Measurements from ENCODE around the gene PCDHGB5. TPM values are rescaled to one million over a fixed set of nuclear protein-coding genes. Genes with fewer than 3 reads are reported as not detected.

The PCDHGB5 gene
- total RNA-seq, 4 donors from 2014 or later, result 9.9 to 22.4 (median 16.2) TPM

GRCh38 chr5:141362719-141363118 is 35.0 kb upstream of the PCDHGB5 start:
- Histone ChIP-seq H3K36me3 (peaks cover 0 to 33% (median 0%) of the 10 kb centered on the region in 3 donors), H3K9me3 (peaks cover 0 to 99% (median 54%) of the 10 kb centered on the region in 4 donors)

GRCh38 chr5:141363952-141364660 is 33.6 kb upstream of the PCDHGB5 start, which contains the start of gene PCDHGA5:
Gene PCDHGA5, plus strand, starts transcription at chr5:141364162. Its CDS starts 169 bp downstream, at chr5:141364331.
- Histone ChIP-seq H3K36me3 (peaks cover 0 to 29% (median 0%) of the 10 kb centered on the region in 3 donors), H3K27ac (no peak within 1 kb of the TSS), H3K27me3 (no peaks in the 10 kb centered on the region), H3K9me3 (peaks cover 0 to 99% (median 47%) of the 10 kb centered on the region in 4 donors), H3K4me1 (no peaks in the 10 kb centered on the region), H3K4me3 (peak within 1 kb of the TSS in 1 of 4 donors; percentile 20)
- DNase-seq (ENCODE audit: low spot score in 2 of 2), result no peak
- WGBS, 2 donors, result 19 to 22% methylated on average over 34 of the region's 34 CpGs
- TF ChIP-seq EP300 (IDR thresholded peaks at IDR 0.05), result no peak
- no peak for TF ChIP-seq POLR2A (IDR thresholded peaks at IDR 0.05)
- no peak for TF ChIP-seq CTCF (IDR thresholded peaks at IDR 0.05)

More at GRCh38 chr5:141362719-141363118, 35.0 kb upstream of the PCDHGB5 start:
- TF ChIP-seq EP300 (IDR thresholded peaks at IDR 0.05) (no peak), CTCF (IDR thresholded peaks at IDR 0.05) (no peak), POLR2A (IDR thresholded peaks at IDR 0.05) (no peak)
- Histone ChIP-seq H3K27ac (no peak overlapping the region), H3K4me1 (no peaks in the 10 kb centered on the region), H3K27me3 (no peaks in the 10 kb centered on the region), H3K4me3 (no peak overlapping the region)
- no peak for DNase-seq (ENCODE audit: low spot score in 2 of 2)

- H3K4me3 ChIP-seq, result no peak overlapping the region
- peaks cover 0 to 99% (median 45%) of the 10 kb centered on the region in 4 donors for H3K9me3 ChIP-seq
Observed at GRCh38 chr5:141366016-141366896, 31.5 kb upstream of the PCDHGB5 start.

GRCh38 chr5:141369994-141370848 is 27.5 kb upstream of the PCDHGB5 start, which contains the start of gene PCDHGB3:
Gene PCDHGB3, plus strand, starts transcription at chr5:141370242. Its CDS starts 153 bp downstream, at chr5:141370395.
- Histone ChIP-seq H3K27me3 (no peaks in the 10 kb centered on the region), H3K4me1 (no peaks in the 10 kb centered on the region), H3K36me3 (peaks cover 0 to 23% (median 0%) of the 10 kb centered on the region in 3 donors), H3K27ac (no peak within 1 kb of the TSS), H3K9me3 (peaks cover 0 to 100% (median 45%) of the 10 kb centered on the region in 4 donors), H3K4me3 (peak within 1 kb of the TSS in 2 of 4 donors; percentile 8 to 34)
- TF ChIP-seq EP300 (IDR thresholded peaks at IDR 0.05) (no peak), POLR2A (IDR thresholded peaks at IDR 0.05) (no peak), CTCF (IDR thresholded peaks at IDR 0.05) (peak in 2 of 5 experiments; percentile 13 to 15)
- 17 to 26% methylated on average over 32 of the region's 32 CpGs for WGBS, 2 donors
- no peak for DNase-seq (ENCODE audit: low spot score in 2 of 2)

More at GRCh38 chr5:141366016-141366896, 31.5 kb upstream of the PCDHGB5 start:
- Histone ChIP-seq H3K27ac (no peak overlapping the region), H3K36me3 (peaks cover 0 to 25% (median 0%) of the 10 kb centered on the region in 3 donors), H3K4me1 (no peaks in the 10 kb centered on the region), H3K27me3 (no peaks in the 10 kb centered on the region)
- TF ChIP-seq POLR2A (IDR thresholded peaks at IDR 0.05) (no peak), EP300 (IDR thresholded peaks at IDR 0.05) (no peak), CTCF (IDR thresholded peaks at IDR 0.05) (no peak)
- no peak for DNase-seq (ENCODE audit: low spot score in 2 of 2)
- 39 to 43% methylated on average over 35 to 46 of the region's 46 CpGs for WGBS, 2 donors

Measured in tibial nerve (tissue), 4 donors.